H9 (cell line): ENCODE data around the gene CTXN3. TPM values are rescaled to one million over a fixed set of nuclear protein-coding genes. Genes with fewer than 3 reads are reported as not detected.
"Not testable (repeated sequence)": the region's sequence is repeated elsewhere in the genome, so short reads cannot be mapped to it uniquely, and the experiment has no call there.

Source experiments
- DNase-seq: peaks from one replicate; pipeline ENCODE4 v3.0.0-alpha.2; 2017
- H2AFZ ChIP-seq: one replicate; pipeline ENCODE4 v1.6.1; 2013; ENCODE audit warnings: mild to moderate bottlenecking, low read length, control low read depth, moderate library complexity
- H2AK5ac ChIP-seq: 2 replicates; pipeline ENCODE4 v1.6.1; 2013; ENCODE audit warnings: low read length, control low read depth, mixed read lengths; ENCODE audit not compliant: insufficient read length
- H2BK120ac ChIP-seq: one replicate; pipeline ENCODE4 v1.6.1; 2013; ENCODE audit warnings: low read depth, mild to moderate bottlenecking, low read length, control low read depth, inconsistent platforms; ENCODE audit not compliant: poor library complexity, severe bottlenecking
- H2BK12ac ChIP-seq: 2 replicates; pipeline ENCODE4 v1.6.1; 2013; ENCODE audit warnings: low read length, control low read depth, mixed read lengths, low read depth; ENCODE audit not compliant: insufficient read length
- H2BK15ac ChIP-seq: 2 replicates; pipeline ENCODE4 v1.6.1; 2013; ENCODE audit warnings: low read depth, low read length, control low read depth
- H2BK20ac ChIP-seq: one replicate; pipeline ENCODE4 v1.6.1; 2013; ENCODE audit warnings: low read depth, mild to moderate bottlenecking, low read length, control low read depth, inconsistent platforms; ENCODE audit not compliant: poor library complexity, severe bottlenecking
- H2BK5ac ChIP-seq: 2 replicates; pipeline ENCODE4 v1.6.1; 2013; ENCODE audit warnings: low read length, control low read depth, mixed read lengths; ENCODE audit not compliant: insufficient read length
- H3K14ac ChIP-seq: 2 replicates; pipeline ENCODE4 v1.6.1; 2013; ENCODE audit warnings: low read length, control low read depth; ENCODE audit not compliant: insufficient read depth
- H3K18ac ChIP-seq: 2 replicates; pipeline ENCODE4 v1.6.1; 2013; ENCODE audit warnings: low read depth, mild to moderate bottlenecking, mixed read lengths, low read length, control low read depth; ENCODE audit not compliant: insufficient read length
- H3K23ac ChIP-seq: 2 replicates; pipeline ENCODE4 v1.6.1; 2013; ENCODE audit warnings: low read length, control low read depth, mixed read lengths, low read depth; ENCODE audit not compliant: insufficient read length
- H3K23me2 ChIP-seq: 2 replicates; pipeline ENCODE4 v1.6.1; 2013; ENCODE audit warnings: low read depth, mild to moderate bottlenecking, mixed read lengths, low read length, control low read depth; ENCODE audit not compliant: insufficient read length, poor library complexity, severe bottlenecking
- H3K27ac ChIP-seq: 2 replicates; pipeline ENCODE4 v1.5.1; 2013; ENCODE audit warnings: low read length, control low read depth, mixed read lengths, low read depth; ENCODE audit not compliant: insufficient read length
- H3K27me3 ChIP-seq: 2 replicates; pipeline ENCODE4 v1.6.1; 2013; ENCODE audit warnings: low read length, control low read depth, inconsistent platforms; ENCODE audit not compliant: insufficient read depth
- H3K4ac ChIP-seq: 2 replicates; pipeline ENCODE4 v1.6.1; 2013; ENCODE audit warnings: low read depth, mild to moderate bottlenecking, control low read depth, inconsistent platforms, low read length, moderate library complexity
- H3K4me1 ChIP-seq: 2 replicates; pipeline ENCODE4 v1.6.1; 2013; ENCODE audit warnings: low read length, control low read depth, inconsistent platforms; ENCODE audit not compliant: insufficient read depth
- H3K4me2 ChIP-seq: 2 replicates; pipeline ENCODE4 v1.6.1; 2013; ENCODE audit warnings: low read length, control low read depth, mixed read lengths; ENCODE audit not compliant: insufficient read length, insufficient read depth
- H3K56ac ChIP-seq: 2 replicates; pipeline ENCODE4 v1.6.1; 2013; ENCODE audit warnings: low read depth, mild to moderate bottlenecking, mixed read lengths, low read length, control low read depth; ENCODE audit not compliant: insufficient read length
- H3K79me1 ChIP-seq: 2 replicates; pipeline ENCODE4 v1.6.1; 2013; ENCODE audit warnings: low read depth, mild to moderate bottlenecking, moderate library complexity, low read length, control low read depth, inconsistent platforms; ENCODE audit not compliant: insufficient read depth, poor library complexity, severe bottlenecking
- H3K79me2 ChIP-seq: 2 replicates; pipeline ENCODE4 v1.6.1; 2013; ENCODE audit warnings: low read length, control low read depth, inconsistent platforms; ENCODE audit not compliant: insufficient read depth
- H3K9ac ChIP-seq: 2 replicates; pipeline ENCODE4 v1.6.1; 2013; ENCODE audit warnings: low read length, control low read depth, mixed read lengths; ENCODE audit not compliant: insufficient read length; ENCODE audit errors: extremely low read depth
- H3K9me3 ChIP-seq: one replicate; pipeline ENCODE4 v1.6.1; 2013; ENCODE audit warnings: low read depth, low read length, inconsistent platforms; ENCODE audit not compliant: control insufficient read depth
- H3T11ph ChIP-seq: one replicate; pipeline ENCODE4 v1.6.1; 2013; ENCODE audit warnings: mild to moderate bottlenecking, low read length, control low read depth, inconsistent platforms
- H4K20me1 ChIP-seq: one replicate; pipeline ENCODE4 v1.6.1; 2013; ENCODE audit not compliant: control insufficient read depth, insufficient read length, insufficient read depth
- H4K5ac ChIP-seq: 2 replicates; pipeline ENCODE4 v1.6.1; 2013; ENCODE audit warnings: low read depth, mild to moderate bottlenecking, mixed read lengths, low read length, control low read depth; ENCODE audit not compliant: insufficient read length
- H4K8ac ChIP-seq: replicated peaks from 2 replicates; pipeline ENCODE4 v1.6.1; 2013; ENCODE audit warnings: low read length, control low read depth, mixed read lengths, low read depth; ENCODE audit not compliant: insufficient read length
- H4K91ac ChIP-seq: 2 replicates; pipeline ENCODE4 v1.6.1; 2013; ENCODE audit warnings: low read depth, mild to moderate bottlenecking, moderate library complexity, mixed read lengths, low read length, control low read depth; ENCODE audit not compliant: insufficient read length
- H3K27ac Mint-ChIP-seq, 3 experiments: 2 replicates in 2 of 3; 3 replicates in 1 of 3; pipeline ENCODE4 v1.8.0; 2020 to 2021; ENCODE audit warnings: mixed read lengths in 3 of 3, mild to moderate bottlenecking in 1 of 3, moderate library complexity in 1 of 3
- H3K27me3 Mint-ChIP-seq: 2 replicates; pipeline ENCODE4 v1.8.0; 2021; ENCODE audit warnings: low read depth, mild to moderate bottlenecking, moderate library complexity, mixed read lengths
- H3K36me3 Mint-ChIP-seq, 3 experiments: 2 replicates in 2 of 3; 3 replicates in 1 of 3; pipeline ENCODE4 v1.8.0; 2020 to 2021; ENCODE audit warnings: low read depth in 3 of 3, mixed read lengths in 3 of 3; ENCODE audit not compliant: insufficient read depth in 1 of 3
- H3K4me1 Mint-ChIP-seq, 2 experiments: 2 replicates each; pipeline ENCODE4 v1.8.0; 2020; ENCODE audit warnings: mixed read lengths in 2 of 2
- H3K4me3 Mint-ChIP-seq, 2 experiments: 2 replicates in 1 of 2; 3 replicates in 1 of 2; pipeline ENCODE4 v1.8.0; 2020 to 2021; ENCODE audit warnings: mild to moderate bottlenecking in 2 of 2, mixed read lengths in 2 of 2, moderate library complexity in 1 of 2
- H3K9me3 Mint-ChIP-seq, 2 experiments: 2 replicates in 1 of 2; 3 replicates in 1 of 2; pipeline ENCODE4 v1.8.0; 2020; ENCODE audit warnings: mild to moderate bottlenecking in 2 of 2, mixed read lengths in 2 of 2, moderate library complexity in 1 of 2
- CTCF ChIP-seq: fragments of 200-600 bp; sonication (generic); conservative IDR thresholded peaks from 3 replicates; pipeline ENCODE4 v1.8.0; 2021; ENCODE audit warnings: antibody characterized with exemption, mild to moderate bottlenecking
- WGBS: extraction: QIAGEN DNeasy Blood & Tissue Kit; methylation state at CpG from one replicate; pipeline ENCODE4 v1.1.7; 2013; ENCODE audit warnings: missing lambda C conversion rate, low lambda C conversion rate, mixed read lengths; ENCODE audit not compliant: insufficient read length; ENCODE audit errors: extremely low coverage; 5-methylcytosine and 5-hydroxymethylcytosine counted together
- total RNA-seq: library from RNA; stranded (reverse); gene quantifications from 2 replicates; pipeline ENCODE4 v1.2.1, GENCODE V29; 2021

Gene CTXN3
- total RNA-seq, 1 experiment from 2014 or later: not detected

- Histone ChIP-seq H3K79me2 (no peaks in the 10 kb centered on the region), H3K14ac (no peak overlapping the region), H2AK5ac (no peak overlapping the region), H4K91ac (no peak overlapping the region), H4K8ac (no peak overlapping the region), H2BK20ac (no peak overlapping the region), H3K18ac (no peak overlapping the region), H3K27ac (no peak overlapping the region), H3K9ac (no peak overlapping the region), H3K23ac (no peak overlapping the region), H2BK12ac (no peak overlapping the region), H2BK120ac (no peak overlapping the region), H3K4ac (no peak overlapping the region), H3K9me3 (no peaks in the 10 kb centered on the region), H3K4me1 (no peaks in the 10 kb centered on the region), H3T11ph (no peak overlapping the region), H3K79me1 (no peaks in the 10 kb centered on the region), H3K4me2 (no peak overlapping the region), H3K27me3 (no peaks in the 10 kb centered on the region), H2AFZ (no peak overlapping the region), H4K20me1 (no peaks in the 10 kb centered on the region), H2BK5ac (no peak overlapping the region), H3K56ac (no peak overlapping the region), H4K5ac (no peak overlapping the region), H3K23me2 (no peaks in the 10 kb centered on the region), H2BK15ac (no peak overlapping the region)
- H3K4me3 Mint-ChIP-seq: no peak overlapping the region
- H3K27ac Mint-ChIP-seq: no peak overlapping the region
- WGBS: no CpG with 5 or more reads among the region's 2 CpGs
- H3K36me3 Mint-ChIP-seq: no peaks in the 10 kb centered on the region; a peak in 1 of 7 replicates
- no peaks in the 10 kb centered on the region for H3K4me1 Mint-ChIP-seq
- no peaks in the 10 kb centered on the region for H3K9me3 Mint-ChIP-seq
- no peaks in the 10 kb centered on the region for H3K27me3 Mint-ChIP-seq
- no peak for TF ChIP-seq CTCF
- no peak for DNase-seq
These were observed 24.4 kb downstream of the CTXN3 start for GRCh38 chr5:127673117-127673800.

GRCh38 chr5:127676951-127677350 is 28.1 kb downstream of the CTXN3 start:
- not testable (repeated sequence) for H2BK15ac ChIP-seq, H3K4me3 Mint-ChIP-seq, H3K56ac ChIP-seq, H3K14ac ChIP-seq, H3K27me3 ChIP-seq, H3K27ac ChIP-seq, H3T11ph ChIP-seq, H3K27ac Mint-ChIP-seq, H3K9me3 Mint-ChIP-seq, H3K4ac ChIP-seq, H3K4me1 ChIP-seq, H2AFZ ChIP-seq, H3K4me2 ChIP-seq, H3K79me2 ChIP-seq, H2BK12ac ChIP-seq, H3K9me3 ChIP-seq, H2BK5ac ChIP-seq, H2AK5ac ChIP-seq, H3K9ac ChIP-seq, H4K5ac ChIP-seq, H3K23ac ChIP-seq, H2BK20ac ChIP-seq, H4K20me1 ChIP-seq, H3K79me1 ChIP-seq, H2BK120ac ChIP-seq, H3K18ac ChIP-seq, H3K23me2 ChIP-seq, H3K4me1 Mint-ChIP-seq, H4K8ac ChIP-seq, H4K91ac ChIP-seq, DNase-seq, H3K27me3 Mint-ChIP-seq, H3K36me3 Mint-ChIP-seq
